ENCODE data around the gene SLC29A3.

The SLC29A3 gene

GRCh38 chr10:71301371-71301916, 17.6 kb upstream of the SLC29A3 start:
- DNase-seq, result no peak

DNA sequence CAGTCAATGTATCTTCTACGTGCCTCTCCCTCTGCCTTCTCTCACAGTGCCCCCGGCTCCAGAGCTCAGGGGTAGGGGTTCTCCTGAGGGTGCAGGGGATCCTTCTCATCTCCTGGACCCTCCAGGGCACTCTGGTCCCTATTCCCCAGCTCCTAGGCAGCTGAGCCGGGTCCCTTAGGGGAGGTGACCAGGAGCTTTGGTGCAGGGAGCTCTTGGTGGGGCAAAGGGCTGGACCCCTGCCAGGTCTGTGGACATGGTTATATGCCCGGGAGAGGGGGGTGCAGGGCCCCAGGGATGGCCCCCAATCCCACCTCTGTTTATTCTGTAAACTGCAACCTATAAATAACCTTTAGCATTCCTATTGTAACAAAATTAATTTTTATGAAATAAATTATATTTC, 16.6 kb upstream of the SLC29A3 start:
- no peak for DNase-seq

DNA sequence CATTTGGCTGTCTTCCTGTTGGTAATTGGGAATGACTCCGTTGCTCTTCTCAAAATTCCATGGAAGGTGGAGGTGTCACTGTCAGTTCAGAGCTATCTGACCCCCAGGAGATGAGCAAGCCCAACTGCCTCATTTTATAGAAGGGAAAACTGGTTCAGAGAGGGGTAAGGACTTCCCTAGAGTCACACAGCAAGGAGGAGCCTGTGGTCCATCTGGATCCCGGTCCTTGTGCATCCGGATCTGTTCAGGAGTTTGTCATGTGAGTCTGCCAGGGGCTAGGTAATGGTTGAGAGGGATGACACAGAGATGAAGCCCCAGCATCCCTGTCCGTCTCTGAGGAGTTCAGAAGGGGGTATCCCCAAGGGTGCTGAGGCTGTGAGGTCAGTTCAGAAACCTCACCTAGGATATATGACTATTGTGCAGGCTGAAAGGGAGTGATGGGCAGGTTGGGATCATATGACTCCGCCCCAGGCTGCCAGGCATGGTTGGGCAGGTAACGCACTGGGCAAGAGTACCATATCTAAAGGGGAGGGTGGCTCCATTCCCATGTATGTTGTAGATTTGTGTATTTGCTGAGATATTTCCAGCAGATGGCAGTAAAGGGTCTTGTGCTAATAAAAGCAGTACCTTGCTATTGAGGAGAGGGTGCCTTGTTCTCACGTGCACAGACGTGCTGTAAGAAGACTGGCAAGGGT, 16.0 kb upstream of the SLC29A3 start:
- peak; percentile 46 for DNase-seq

DNA sequence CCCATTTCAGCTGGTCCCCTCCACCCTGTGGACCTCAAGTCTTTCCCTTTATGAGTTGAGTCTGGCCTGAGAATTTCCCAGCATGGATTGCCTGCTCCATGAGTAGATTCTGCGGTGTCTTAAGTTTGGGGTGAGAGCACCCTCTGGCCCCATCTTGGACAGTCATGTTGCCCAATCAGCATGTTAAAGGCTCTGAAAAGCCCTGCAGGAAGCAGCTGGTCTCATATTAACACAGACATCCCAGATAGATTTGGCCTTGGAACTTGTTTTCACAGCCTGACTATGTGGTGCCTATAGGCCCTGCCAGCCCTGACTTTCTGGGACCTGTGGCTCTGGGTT, 15.5 kb upstream of the SLC29A3 start:
- no peak for DNase-seq

DNA sequence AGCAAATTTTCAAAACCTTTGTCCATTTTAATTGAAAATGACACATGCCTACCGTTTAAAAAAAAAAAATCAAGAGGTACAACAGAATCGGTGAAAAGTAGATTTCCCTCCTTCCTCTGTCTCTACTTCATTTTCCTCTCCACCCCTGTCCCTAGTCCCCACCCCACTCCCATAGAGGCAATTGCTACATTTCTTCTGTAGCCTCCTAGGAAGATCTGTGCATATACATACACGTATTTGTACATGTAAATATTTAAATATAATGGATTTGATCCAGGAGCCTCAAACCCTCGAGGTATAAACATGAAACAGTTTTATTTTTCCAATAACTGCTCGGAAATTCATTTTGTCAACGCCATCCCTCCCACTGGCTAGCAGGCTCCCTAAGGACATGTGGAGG, 14.1 kb upstream of the SLC29A3 start:
- no peak for DNase-seq

DNA sequence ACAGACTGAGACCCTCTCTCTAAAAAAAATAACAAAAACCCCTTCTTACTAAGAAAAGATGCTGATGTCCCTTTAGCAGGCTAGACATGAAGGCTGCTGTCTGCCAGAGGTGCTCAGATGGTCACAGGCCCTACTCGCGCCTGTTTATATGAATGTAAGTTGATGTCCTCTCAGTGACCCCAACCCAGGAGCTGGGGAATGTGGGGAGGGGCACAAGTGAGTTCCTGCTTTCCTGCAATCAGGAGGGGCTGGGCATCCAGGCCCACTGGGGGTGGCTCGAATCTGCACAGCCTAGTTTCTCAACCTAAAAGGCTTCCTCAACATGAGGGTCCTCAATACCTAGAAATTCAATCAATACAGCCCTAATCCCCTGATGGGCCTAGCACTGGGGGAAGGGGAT, 12.1 kb upstream of the SLC29A3 start:
- DNase-seq, result no peak

DNA sequence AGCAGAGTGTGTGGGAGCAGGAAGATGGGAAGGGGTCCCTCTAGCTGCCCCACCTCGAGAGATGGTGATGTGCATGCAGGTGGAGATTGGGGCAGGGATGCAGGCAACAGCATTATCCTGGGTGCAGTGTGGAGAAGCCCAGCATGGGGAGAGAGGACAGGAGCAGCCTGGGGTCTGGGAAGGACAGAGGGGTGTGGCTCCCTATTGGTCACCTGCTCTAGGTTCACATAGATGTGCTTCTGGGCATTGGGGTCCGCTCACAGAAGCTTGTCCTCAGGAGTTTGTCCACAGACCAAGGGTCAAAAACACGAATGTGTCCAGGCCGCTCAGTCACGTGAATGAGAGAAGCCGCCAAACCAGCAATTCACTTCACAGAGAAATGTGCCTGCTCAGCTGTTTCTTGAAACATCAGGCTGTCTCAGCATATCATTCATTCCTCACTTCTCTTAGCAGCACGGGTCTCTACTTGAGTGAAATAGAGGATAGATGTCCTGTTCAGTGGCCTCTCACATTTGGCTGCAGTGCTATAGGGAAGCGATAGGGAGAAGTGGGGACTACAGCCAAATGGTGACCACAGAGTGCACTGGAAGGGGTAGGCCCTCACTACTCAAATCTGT, 11.5 kb upstream of the SLC29A3 start:
- no peak for DNase-seq

DNA sequence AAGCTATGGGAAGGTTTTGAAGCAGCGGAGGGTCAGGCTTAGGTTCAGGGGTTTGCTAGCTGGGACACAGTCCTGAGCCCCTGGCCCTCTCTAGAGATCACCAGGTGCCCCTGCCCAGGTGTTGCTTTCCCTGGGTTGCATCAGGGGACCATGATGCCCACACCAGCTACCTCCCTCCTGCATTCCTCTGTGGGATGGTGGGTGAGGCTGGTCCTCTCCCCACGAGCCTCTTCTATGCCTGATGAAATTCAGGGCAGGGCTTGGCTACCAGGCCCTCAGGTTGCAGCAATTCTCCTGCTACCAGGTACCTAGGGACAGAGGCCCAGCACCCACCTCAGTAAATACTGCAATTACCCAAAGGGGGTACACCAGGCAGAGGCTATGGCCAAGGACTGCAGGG, 10.8 kb upstream of the SLC29A3 start:
- DNase-seq, result no peak

DNA sequence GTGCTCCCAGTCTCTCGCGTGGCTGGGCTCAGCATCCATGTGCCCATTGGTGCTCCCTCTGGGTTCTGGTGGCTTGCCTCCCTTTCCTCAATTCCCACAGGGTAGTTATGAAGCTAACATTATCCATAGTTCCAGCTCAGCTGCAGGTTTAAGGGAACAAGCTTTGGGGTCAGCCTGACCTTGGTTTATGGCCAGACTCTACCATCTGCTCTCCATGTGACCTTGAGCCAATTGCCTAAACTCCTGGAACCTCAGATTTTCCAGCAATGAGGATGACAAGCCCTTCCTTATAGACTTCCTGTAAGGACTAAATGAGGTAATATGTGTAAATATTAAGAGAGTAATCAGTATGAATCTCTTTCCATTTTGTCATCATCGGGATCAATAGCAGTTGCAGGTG, 10.1 kb upstream of the SLC29A3 start:
- no peak for DNase-seq

DNA sequence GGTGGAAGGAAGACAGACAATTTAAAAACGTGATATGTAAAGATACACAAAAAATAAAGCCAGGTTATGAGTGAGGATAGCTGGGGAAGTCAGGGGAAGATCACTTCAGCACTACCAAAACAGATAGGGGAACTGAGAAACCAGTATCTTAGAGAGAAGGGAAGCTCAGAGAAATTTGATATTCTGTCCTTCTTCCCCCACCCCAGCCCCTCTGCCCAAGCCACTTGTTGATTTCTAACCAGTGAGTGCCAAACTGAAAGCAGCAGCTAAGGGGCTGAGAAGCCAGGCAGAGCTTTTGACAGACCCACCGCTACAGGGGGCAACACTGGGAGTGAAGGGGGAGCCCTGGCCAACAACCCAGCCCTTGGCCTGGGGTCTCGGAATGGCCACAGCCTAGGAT, 9.1 kb upstream of the SLC29A3 start:
- no peak for DNase-seq

- DNase-seq, result no peak
Measured at GRCh38 chr10:71312220-71312619, 6.8 kb upstream of the SLC29A3 start.

- DNase-seq, result no peak
Measured at GRCh38 chr10:71312811-71313789, 6.0 kb upstream of the SLC29A3 start.

- peak; percentile 16 for DNase-seq
Measured at GRCh38 chr10:71314028-71314693, 4.9 kb upstream of the SLC29A3 start.

DNA sequence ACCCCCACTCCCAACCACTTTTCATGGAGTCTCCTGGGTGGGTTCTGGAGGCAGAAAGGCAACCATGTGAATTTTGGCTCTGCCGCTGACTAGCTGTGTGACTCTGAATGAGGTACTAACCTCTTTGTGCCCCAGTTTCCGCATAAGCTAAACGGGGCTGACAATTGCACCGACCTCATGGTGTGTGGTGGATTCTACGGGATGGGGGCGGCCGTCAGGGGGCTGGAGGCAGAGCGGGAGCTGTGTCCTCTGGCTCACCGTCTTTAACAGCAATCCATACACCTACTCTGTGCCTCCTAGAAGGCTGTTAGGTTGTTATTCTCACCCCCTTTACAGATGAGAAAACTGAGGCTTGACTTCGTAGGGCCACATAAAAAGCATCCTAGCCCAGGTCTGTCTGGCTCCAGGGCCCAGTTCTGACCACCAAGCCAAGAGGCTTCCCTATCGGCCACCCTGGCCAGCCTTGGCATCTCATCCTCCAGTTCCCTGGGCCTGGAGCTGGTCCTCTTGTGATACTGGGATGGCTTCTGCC, 4.3 kb upstream of the SLC29A3 start:
- DNase-seq, result no peak

- peak; percentile 31 for DNase-seq
Measured at GRCh38 chr10:71316056-71316785, 2.8 kb upstream of the SLC29A3 start.

DNA sequence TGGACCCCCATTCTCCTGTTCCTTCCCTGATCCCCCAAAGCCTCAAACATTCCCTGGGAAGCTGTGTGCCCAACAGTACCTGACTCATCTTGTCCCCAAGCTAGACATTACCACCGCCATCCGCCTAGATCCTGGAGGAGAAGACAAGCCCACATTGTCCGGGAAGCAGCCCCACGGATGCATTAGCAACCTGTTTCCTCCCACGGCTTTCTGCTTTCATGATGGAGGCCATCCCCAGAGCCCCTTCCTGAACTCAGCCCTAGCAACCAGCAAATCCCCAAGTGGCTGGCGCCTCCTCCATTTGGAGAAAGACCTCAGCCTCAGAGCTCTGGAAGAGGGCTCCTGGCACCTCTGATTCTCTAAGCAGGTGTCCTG, 2.3 kb upstream of the SLC29A3 start:
- no peak for DNase-seq

GRCh38 chr10:71317739-71318138, 1.3 kb upstream of the SLC29A3 start:
- DNase-seq, result no peak

GRCh38 chr10:71319800-71320392, 837 bp downstream of the SLC29A3 start:
- no peak for DNase-seq

GRCh38 chr10:71320592-71320991, 1.5 kb downstream of the SLC29A3 start:
- DNase-seq, result no peak

DNA sequence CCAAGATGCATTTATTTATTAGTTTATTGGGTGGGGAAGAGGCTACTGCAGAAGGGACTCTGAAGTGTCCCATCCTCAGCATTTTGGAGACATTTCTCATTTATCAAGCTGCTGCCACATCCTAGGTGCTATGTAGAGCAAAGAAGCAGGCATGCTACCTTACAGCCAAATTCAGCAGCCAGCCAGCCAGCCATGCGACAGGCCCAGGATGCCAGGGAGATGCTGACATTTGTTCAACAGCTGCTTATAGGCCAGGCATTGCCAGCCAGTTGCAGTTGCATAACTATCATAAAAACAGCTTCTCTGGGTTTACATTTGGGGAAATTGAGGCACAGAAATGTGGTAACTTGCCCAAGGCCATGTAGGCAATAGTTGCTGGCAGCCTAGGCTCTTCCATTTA, 2.3 kb downstream of the SLC29A3 start:
- no peak for DNase-seq

DNA sequence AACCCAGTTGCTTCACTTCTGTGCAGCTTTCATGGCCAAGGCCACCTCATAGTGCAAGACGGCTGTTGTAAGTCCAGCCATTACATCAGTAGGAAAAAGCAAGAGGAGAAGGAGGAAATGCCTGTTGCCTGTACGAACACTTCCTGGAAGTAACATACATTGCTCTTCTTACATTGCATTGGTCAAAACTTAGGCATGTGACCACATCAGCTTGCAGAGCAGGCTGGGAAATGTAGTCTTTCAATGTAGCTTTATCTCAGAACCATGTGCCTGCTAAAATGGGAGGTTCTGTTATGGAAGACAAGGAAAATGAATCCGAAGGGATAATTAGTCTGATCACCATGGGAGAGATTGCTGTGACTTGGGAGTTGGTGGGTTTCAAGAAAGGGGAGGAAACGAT, 4.3 kb downstream of the SLC29A3 start:
- no peak for DNase-seq

DNA sequence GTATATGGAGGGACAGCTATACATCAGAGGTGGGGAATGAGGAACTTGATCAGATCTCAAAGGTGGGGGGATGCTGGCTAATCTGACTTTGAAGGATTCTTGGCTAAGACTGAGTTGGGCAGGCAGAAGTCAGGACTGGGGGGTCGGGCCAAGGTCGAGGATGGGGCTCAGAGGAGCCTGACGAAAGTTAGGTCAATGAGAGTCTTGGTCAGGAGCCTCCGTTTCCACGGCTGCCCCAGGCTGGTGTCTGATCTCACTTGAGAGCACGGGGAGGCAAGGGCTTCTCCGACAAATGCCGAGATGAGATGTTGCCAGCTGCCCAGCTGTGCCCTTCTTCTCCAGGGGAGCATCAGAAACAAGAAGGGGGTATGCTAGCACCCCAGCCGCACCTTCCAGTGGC, 5.7 kb downstream of the SLC29A3 start:
- DNase-seq, result no peak

Data from GDM1 (cell line).